ENCODE results near the gene KLHL36.

DNA sequence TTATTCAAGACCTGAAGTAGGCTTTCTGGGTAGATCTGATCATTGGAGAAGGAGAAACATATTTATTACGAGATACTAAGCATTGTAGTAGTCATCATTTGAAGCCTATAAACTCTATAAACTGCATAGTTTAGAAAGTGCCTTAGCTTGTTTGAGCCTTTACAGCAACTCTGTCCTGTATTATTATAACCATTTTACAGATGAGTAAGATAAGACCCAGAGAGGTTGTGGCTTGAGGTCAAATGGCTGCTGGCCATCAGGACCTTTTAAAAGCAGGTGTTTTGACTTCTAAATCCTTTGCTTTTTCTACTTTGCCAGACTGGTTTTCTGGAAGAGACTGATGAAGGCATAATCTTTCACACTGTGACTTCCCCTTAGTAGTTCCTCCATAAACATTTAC is 58.5 kb downstream of the KLHL36 start:
- TF ChIP-seq, protein P1, sequence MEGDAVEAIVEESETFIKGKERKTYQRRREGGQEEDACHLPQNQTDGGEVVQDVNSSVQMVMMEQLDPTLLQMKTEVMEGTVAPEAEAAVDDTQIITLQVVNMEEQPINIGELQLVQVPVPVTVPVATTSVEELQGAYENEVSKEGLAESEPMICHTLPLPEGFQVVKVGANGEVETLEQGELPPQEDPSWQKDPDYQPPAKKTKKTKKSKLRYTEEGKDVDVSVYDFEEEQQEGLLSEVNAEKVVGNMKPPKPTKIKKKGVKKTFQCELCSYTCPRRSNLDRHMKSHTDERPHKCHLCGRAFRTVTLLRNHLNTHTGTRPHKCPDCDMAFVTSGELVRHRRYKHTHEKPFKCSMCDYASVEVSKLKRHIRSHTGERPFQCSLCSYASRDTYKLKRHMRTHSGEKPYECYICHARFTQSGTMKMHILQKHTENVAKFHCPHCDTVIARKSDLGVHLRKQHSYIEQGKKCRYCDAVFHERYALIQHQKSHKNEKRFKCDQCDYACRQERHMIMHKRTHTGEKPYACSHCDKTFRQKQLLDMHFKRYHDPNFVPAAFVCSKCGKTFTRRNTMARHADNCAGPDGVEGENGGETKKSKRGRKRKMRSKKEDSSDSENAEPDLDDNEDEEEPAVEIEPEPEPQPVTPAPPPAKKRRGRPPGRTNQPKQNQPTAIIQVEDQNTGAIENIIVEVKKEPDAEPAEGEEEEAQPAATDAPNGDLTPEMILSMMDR (IDR thresholded peaks at IDR 0.05) = no peak
- no peak for TF ChIP-seq POLR2A (IDR thresholded peaks at IDR 0.05)

Measured in uterus (tissue), 2 donors.